H1 (cell line): ENCODE results near the gene KLHL35. TPM values are rescaled to one million over a fixed set of nuclear protein-coding genes. Genes with fewer than 3 reads are reported as not detected.

Source experiments
- FOSL1 ChIP-seq: IDR thresholded peaks from 2 replicates; pipeline ENCODE4 v1.6.1; 2011; ENCODE audit warnings: mild to moderate bottlenecking, low read depth, low read length, moderate library complexity; ENCODE audit not compliant: insufficient read depth
- GABPA ChIP-seq: IDR thresholded peaks from 2 replicates; pipeline ENCODE4 v1.6.1; 2011; ENCODE audit warnings: mild to moderate bottlenecking, low read length, moderate library complexity, borderline replicate concordance; ENCODE audit not compliant: insufficient read depth
- RNF2 ChIP-seq: fragments of 200-900, 300-1000 bp; sonication (generic); IDR thresholded peaks from 2 replicates; pipeline ENCODE4 v1.7.1; 2016; ENCODE audit warnings: borderline replicate concordance, low read depth, mild to moderate bottlenecking, antibody characterized with exemption, low read length; ENCODE audit not compliant: poor library complexity, severe bottlenecking; ENCODE audit errors: missing control alignments
- TEAD4 ChIP-seq: IDR thresholded peaks from 2 replicates; pipeline ENCODE4 v1.6.1; 2012; ENCODE audit warnings: low read depth, low read length, inconsistent platforms, mixed read lengths
- polyA plus RNA-seq, 7 experiments: library from polyadenylated mRNA; depleted of rRNA in 3 of 7; stranded (reverse) in 5 of 7; unstranded in 2 of 7; fragments of >200 nt in 5 of 7; fragments of 200-250 nt in 2 of 7; gene quantifications; 1 replicate in 5 of 7; 2 replicates in 1 of 7; 4 replicates in 1 of 7; pipeline versions ENCODE4 v1.2.1 to v1.2.3, GENCODE V29; 2011 to 2013; ENCODE audit warnings: missing spikeins in 2 of 7, mixed read lengths in 2 of 7
- total RNA-seq: library from RNA; stranded (reverse); fragmentation: NEBNext Ultra II Directional; extraction: Animal tissue kit (Norgen Biotek cat#: 25700); gene quantifications from 2 replicates; pipeline ENCODE4 v1.2.1, GENCODE V29; 2021
- TF ChIP-seq, protein P1 (sequence below), 3 experiments: IDR thresholded peaks; 1 replicate in 2 of 3; 2 replicates in 1 of 3; pipeline versions ENCODE4 v1.5.1 to v1.6.1; 2011; ENCODE audit warnings: low read length in 3 of 3, mild to moderate bottlenecking in 3 of 3, inconsistent platforms in 2 of 3, low read depth in 1 of 3, moderate library complexity in 1 of 3; ENCODE audit not compliant: insufficient read depth in 1 of 3; ENCODE audit errors: control extremely low read depth in 1 of 3
- TF ChIP-seq, protein P2 (sequence below): IDR thresholded peaks from 2 replicates; pipeline ENCODE4 v1.6.1; 2011; ENCODE audit warnings: low read length, improper control_type of control experiment

The KLHL35 gene
- total and polyA plus RNA-seq, 2 of the 8 experiments (the other 6 are each of a cell fraction or from before 2014, with no cell fraction given) = 0.35 to 0.41 TPM

DNA sequence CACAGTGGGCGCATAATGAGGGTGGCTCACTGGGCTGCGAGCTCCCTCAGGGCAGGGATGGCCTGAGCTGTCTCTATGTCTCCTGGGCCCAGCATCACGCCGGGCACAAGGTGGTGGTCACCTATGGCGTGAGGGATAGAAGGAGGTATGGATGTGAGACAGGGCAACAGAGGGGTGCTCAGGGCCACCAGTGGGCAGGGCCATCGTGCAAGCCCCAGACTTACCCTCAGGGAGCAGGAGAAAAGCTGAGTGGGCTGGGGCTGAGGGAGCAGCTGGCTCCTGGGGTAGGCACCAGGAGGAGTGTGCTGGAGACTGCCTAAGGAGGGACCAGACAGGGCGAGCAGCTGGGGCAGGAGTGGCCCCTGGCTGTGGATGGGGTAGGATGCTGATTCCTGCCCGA is 34.3 kb upstream of the KLHL35 start (continued):
- TF ChIP-seq RNF2 (no peak), FOSL1 (no peak), GABPA (no peak), TEAD4 (no peak)
- TF ChIP-seq, protein P1, sequence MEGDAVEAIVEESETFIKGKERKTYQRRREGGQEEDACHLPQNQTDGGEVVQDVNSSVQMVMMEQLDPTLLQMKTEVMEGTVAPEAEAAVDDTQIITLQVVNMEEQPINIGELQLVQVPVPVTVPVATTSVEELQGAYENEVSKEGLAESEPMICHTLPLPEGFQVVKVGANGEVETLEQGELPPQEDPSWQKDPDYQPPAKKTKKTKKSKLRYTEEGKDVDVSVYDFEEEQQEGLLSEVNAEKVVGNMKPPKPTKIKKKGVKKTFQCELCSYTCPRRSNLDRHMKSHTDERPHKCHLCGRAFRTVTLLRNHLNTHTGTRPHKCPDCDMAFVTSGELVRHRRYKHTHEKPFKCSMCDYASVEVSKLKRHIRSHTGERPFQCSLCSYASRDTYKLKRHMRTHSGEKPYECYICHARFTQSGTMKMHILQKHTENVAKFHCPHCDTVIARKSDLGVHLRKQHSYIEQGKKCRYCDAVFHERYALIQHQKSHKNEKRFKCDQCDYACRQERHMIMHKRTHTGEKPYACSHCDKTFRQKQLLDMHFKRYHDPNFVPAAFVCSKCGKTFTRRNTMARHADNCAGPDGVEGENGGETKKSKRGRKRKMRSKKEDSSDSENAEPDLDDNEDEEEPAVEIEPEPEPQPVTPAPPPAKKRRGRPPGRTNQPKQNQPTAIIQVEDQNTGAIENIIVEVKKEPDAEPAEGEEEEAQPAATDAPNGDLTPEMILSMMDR (IDR thresholded peaks at IDR 0.05; ENCODE audit: control extremely low read depth in 1 of 3, insufficient read depth in 1 of 3, low read depth in 1 of 3, low read length in 3 of 3) = no peak
- TF ChIP-seq, protein P2, sequence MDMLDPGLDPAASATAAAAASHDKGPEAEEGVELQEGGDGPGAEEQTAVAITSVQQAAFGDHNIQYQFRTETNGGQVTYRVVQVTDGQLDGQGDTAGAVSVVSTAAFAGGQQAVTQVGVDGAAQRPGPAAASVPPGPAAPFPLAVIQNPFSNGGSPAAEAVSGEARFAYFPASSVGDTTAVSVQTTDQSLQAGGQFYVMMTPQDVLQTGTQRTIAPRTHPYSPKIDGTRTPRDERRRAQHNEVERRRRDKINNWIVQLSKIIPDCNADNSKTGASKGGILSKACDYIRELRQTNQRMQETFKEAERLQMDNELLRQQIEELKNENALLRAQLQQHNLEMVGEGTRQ = no peak
